ENCODE data around the gene STK4.

The STK4 gene

DNA sequence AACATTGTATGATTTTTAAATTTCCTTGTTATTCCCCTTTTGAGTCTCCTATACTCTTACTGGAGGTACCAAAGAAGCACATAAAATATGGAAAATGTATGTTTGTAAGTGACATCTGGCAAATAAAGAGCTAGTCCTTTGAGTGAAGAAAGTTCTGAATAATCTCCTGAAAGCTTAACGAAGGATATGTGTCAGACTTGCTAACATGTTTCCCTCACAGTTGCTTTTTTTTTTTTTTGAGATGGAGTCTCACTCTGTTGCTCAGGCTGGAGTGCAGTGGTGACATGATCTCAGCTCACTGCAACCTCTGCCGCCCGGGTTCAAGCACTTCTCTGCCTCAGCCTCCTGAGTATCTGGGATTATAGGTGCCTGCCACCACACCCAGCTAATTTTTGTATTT lies 63.6 kb downstream of the STK4 start:
- TF ChIP-seq, protein P1, sequence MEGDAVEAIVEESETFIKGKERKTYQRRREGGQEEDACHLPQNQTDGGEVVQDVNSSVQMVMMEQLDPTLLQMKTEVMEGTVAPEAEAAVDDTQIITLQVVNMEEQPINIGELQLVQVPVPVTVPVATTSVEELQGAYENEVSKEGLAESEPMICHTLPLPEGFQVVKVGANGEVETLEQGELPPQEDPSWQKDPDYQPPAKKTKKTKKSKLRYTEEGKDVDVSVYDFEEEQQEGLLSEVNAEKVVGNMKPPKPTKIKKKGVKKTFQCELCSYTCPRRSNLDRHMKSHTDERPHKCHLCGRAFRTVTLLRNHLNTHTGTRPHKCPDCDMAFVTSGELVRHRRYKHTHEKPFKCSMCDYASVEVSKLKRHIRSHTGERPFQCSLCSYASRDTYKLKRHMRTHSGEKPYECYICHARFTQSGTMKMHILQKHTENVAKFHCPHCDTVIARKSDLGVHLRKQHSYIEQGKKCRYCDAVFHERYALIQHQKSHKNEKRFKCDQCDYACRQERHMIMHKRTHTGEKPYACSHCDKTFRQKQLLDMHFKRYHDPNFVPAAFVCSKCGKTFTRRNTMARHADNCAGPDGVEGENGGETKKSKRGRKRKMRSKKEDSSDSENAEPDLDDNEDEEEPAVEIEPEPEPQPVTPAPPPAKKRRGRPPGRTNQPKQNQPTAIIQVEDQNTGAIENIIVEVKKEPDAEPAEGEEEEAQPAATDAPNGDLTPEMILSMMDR (IDR thresholded peaks at IDR 0.05; ENCODE audit: low read depth, low read length) = no peak
- no peak for TF ChIP-seq POLR2A (IDR thresholded peaks at IDR 0.05; ENCODE audit: extremely low read depth, insufficient read length)
- TF ChIP-seq MYC (IDR thresholded peaks at IDR 0.05; ENCODE audit: low read depth, low read length) = no peak
- TF ChIP-seq, protein P2, sequence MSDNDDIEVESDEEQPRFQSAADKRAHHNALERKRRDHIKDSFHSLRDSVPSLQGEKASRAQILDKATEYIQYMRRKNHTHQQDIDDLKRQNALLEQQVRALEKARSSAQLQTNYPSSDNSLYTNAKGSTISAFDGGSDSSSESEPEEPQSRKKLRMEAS (IDR thresholded peaks at IDR 0.05; ENCODE audit: low read depth, low read length) = no peak
- no peak for DNase-seq (ENCODE audit: low read depth)
- no peak overlapping the region for H3K4me3 ChIP-seq (ENCODE audit: low read depth, low read length)

DNA sequence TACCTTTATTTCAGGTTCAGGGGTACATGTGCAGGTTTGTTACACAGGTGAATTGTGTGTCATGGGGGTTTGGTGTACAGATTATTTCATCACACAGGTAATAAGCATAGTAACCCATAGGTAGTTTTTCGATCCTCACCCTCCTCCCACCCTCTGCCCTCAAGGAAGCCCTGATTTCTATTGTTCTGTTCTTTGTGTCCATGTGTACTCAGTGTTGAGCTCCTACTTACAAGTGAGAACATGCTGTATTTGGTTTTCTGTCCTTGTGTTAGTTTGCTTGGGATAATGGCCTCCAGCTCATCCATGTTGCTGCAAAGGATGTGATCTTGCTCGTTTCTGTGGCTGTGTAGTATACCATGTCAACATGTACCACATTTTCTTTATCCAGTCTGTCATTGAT lies 66.0 kb downstream of the STK4 start:
- TF ChIP-seq POLR2A (IDR thresholded peaks at IDR 0.05; ENCODE audit: extremely low read depth, insufficient read length) = no peak
- TF ChIP-seq, protein P2 (IDR thresholded peaks at IDR 0.05; ENCODE audit: low read depth, low read length) = no peak
- no peak for TF ChIP-seq MYC (IDR thresholded peaks at IDR 0.05; ENCODE audit: low read depth, low read length)
- TF ChIP-seq, protein P1 (IDR thresholded peaks at IDR 0.05; ENCODE audit: low read depth, low read length) = no peak
- DNase-seq (ENCODE audit: low read depth) = no peak
- no peak overlapping the region for H3K4me3 ChIP-seq (ENCODE audit: low read depth, low read length)

DNA sequence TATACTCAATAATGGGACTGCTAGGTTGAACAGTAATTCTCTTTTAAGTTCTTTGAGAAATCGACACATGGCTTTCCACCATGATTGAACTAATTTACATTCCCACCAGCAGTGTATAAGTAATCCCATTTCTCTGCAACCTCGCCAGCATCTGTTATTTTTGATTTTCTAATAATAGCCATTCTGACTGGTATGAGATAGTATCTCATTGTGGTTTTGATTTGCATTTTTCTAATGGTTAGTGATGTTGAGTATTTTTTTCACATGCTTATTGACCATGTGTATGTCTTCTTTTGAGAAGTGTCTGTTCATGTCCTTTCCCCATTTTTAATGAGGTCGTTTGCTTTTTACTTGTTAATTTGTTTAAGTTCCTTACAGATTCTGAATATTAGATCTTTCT lies 66.5 kb downstream of the STK4 start:
- DNase-seq (ENCODE audit: low read depth) = no peak
- TF ChIP-seq POLR2A (IDR thresholded peaks at IDR 0.05; ENCODE audit: extremely low read depth, insufficient read length) = no peak
- TF ChIP-seq, protein P2 (IDR thresholded peaks at IDR 0.05; ENCODE audit: low read depth, low read length) = no peak
- TF ChIP-seq MYC (IDR thresholded peaks at IDR 0.05; ENCODE audit: low read depth, low read length) = no peak
- TF ChIP-seq, protein P1 (IDR thresholded peaks at IDR 0.05; ENCODE audit: low read depth, low read length) = no peak
- H3K4me3 ChIP-seq (ENCODE audit: low read depth, low read length) = no peak overlapping the region

DNA sequence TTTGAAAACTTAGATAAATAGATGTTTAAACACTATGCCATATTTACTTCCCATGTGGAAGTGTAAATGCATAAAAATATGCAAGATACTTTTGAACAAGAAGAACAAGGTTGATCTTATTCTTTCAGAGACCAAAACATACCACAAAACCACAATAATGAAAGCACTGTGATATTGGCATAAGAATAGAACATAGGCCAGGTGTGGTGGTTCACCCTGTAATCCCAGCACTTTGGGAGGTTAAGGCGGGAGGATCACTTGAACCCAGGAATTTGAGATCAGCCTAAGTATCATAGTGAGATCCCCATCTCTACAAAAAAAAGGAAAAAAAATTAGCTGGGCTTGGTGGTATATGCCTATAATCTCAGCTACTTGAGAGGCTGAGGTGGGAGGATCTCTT lies 68.1 kb downstream of the STK4 start:
- no peak for DNase-seq (ENCODE audit: low read depth)
- H3K4me3 ChIP-seq (ENCODE audit: low read depth, low read length) = no peak overlapping the region
- TF ChIP-seq, protein P2 (IDR thresholded peaks at IDR 0.05; ENCODE audit: low read depth, low read length) = no peak
- TF ChIP-seq MYC (IDR thresholded peaks at IDR 0.05; ENCODE audit: low read depth, low read length) = no peak
- TF ChIP-seq, protein P1 (IDR thresholded peaks at IDR 0.05; ENCODE audit: low read depth, low read length) = no peak
- no peak for TF ChIP-seq POLR2A (IDR thresholded peaks at IDR 0.05; ENCODE audit: extremely low read depth, insufficient read length)

DNA sequence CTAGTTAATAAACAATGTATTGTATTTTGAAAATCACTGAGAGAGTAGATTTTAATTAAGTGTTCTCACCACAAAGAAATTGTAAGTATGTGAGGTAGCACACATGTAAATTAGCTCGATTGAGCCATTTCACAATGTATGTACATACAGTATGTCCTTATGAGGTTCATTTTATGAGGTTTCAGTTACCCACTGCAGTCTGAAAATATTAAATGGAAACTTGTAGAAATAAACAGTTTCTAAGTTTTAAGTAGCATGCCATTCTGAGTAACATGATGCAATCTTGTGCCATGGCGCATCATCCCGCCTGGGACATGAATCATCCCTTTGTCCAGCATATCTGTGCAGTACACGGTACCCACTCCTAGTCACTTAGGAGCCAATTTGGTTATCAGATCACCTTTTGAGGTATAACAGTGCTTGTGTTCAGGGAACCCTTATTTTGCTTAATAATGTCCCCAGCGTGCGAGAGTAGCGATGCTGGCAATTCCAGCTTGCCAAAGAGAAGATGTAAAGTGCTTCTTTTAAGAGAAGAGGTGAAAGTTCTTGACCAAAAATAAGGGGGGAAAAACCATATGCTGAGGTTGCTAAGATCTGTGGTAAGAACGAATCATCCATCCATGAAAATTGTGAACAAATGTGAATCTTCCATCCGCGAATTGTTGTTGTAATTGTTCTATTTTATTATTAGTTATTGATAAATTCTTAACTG lies 69.9 kb downstream of the STK4 start:
- DNase-seq (ENCODE audit: low read depth) = peak; percentile 66
- H3K4me3 ChIP-seq (ENCODE audit: low read depth, low read length) = no peak overlapping the region
- TF ChIP-seq, protein P1 (IDR thresholded peaks at IDR 0.05; ENCODE audit: low read depth, low read length) = no peak
- no peak for TF ChIP-seq MYC (IDR thresholded peaks at IDR 0.05; ENCODE audit: low read depth, low read length)
- no peak for TF ChIP-seq POLR2A (IDR thresholded peaks at IDR 0.05; ENCODE audit: extremely low read depth, insufficient read length)
- TF ChIP-seq, protein P2 (IDR thresholded peaks at IDR 0.05; ENCODE audit: low read depth, low read length) = no peak

Data from NB4 (cell line).